Neural progenitor cell (in vitro differentiated cells): ENCODE results near the gene FAM131B. TPM values are rescaled to one million over a fixed set of nuclear protein-coding genes. Genes with fewer than 3 reads are reported as not detected.

Experiments
- DNase-seq: peaks from one replicate; pipeline ENCODE4 v3.0.0-alpha.2; 2016; ENCODE audit warnings: low spot score
- H2AFZ ChIP-seq: fragments of 200-600 bp; sonication (generic); replicated peaks from 2 replicates; pipeline ENCODE4 v1.6.1; 2016; ENCODE audit warnings: antibody characterized with exemption
- H3F3A ChIP-seq: fragments of 200-600 bp; sonication (generic); 2 replicates; pipeline ENCODE4 v1.6.1; 2016; ENCODE audit warnings: antibody characterized with exemption, low read depth
- H3K27ac ChIP-seq: fragments of 200-600 bp; sonication (generic); 2 replicates; pipeline ENCODE4 v1.5.1; 2016; ENCODE audit warnings: mild to moderate bottlenecking
- H3K27me3 ChIP-seq: fragments of 200-600 bp; sonication (generic); 2 replicates; pipeline ENCODE4 v1.6.1; 2016; ENCODE audit warnings: mild to moderate bottlenecking, moderate library complexity
- H3K36me3 ChIP-seq: fragments of 200-600 bp; sonication (generic); 2 replicates; pipeline ENCODE4 v1.5.1; 2016
- H3K4me1 ChIP-seq: fragments of 200-600 bp; sonication (generic); 2 replicates; pipeline ENCODE4 v1.6.1; 2016; ENCODE audit warnings: mixed run types
- H3K4me2 ChIP-seq: fragments of 200-600 bp; sonication (generic); 2 replicates; pipeline ENCODE4 v1.6.1; 2016
- H3K4me3 ChIP-seq: fragments of 200-600 bp; sonication (generic); 2 replicates; pipeline ENCODE4 v1.5.1; 2016
- H3K79me2 ChIP-seq: fragments of 200-600 bp; sonication (generic); 2 replicates; pipeline ENCODE4 v1.6.1; 2016; ENCODE audit warnings: low read depth
- H3K9ac ChIP-seq: fragments of 200-600 bp; sonication (generic); 2 replicates; pipeline ENCODE4 v1.6.1; 2016
- H3K9me3 ChIP-seq: fragments of 200-600 bp; sonication (generic); 2 replicates; pipeline ENCODE4 v1.5.1; 2016; ENCODE audit warnings: low read depth
- H4K20me1 ChIP-seq: fragments of 200-600 bp; sonication (generic); 2 replicates; pipeline ENCODE4 v1.6.1; 2016; ENCODE audit warnings: low read depth
- H3K27ac Mint-ChIP-seq: 3 replicates; pipeline ENCODE4 v1.8.0; 2021; ENCODE audit warnings: mixed read lengths
- H3K27me3 Mint-ChIP-seq: 2 replicates; pipeline ENCODE4 v1.8.0; 2022; ENCODE audit warnings: low read depth, mild to moderate bottlenecking, inconsistent platforms, moderate library complexity, mixed read lengths; ENCODE audit not compliant: insufficient read depth
- H3K36me3 Mint-ChIP-seq: 3 replicates; pipeline ENCODE4 v1.8.0; 2021; ENCODE audit warnings: mixed read lengths
- H3K4me1 Mint-ChIP-seq: 3 replicates; pipeline ENCODE4 v1.8.0; 2021; ENCODE audit warnings: mixed read lengths
- H3K4me3 Mint-ChIP-seq: 3 replicates; pipeline ENCODE4 v1.8.0; 2021; ENCODE audit warnings: mild to moderate bottlenecking, moderate library complexity, mixed read lengths
- H3K9me3 Mint-ChIP-seq: 3 replicates; pipeline ENCODE4 v1.8.0; 2020; ENCODE audit warnings: mixed read lengths
- EZH2 ChIP-seq: fragments of 200-600 bp; sonication (generic); IDR thresholded peaks from 2 replicates; pipeline ENCODE4 v1.6.1; 2017; ENCODE audit warnings: antibody characterized with exemption, mild to moderate bottlenecking, moderate library complexity
- EZH2phosphoT487 ChIP-seq: fragments of 200-600 bp; sonication (generic); IDR thresholded peaks from 2 replicates; pipeline ENCODE4 v1.6.1; 2017; ENCODE audit warnings: antibody characterized with exemption
- total RNA-seq: library from RNA; depleted of rRNA; stranded (reverse); fragments of >200 nt; gene quantifications from 2 replicates; pipeline ENCODE4 v1.2.3, GENCODE V29; 2015; ENCODE audit warnings: low replicate concordance
- TF ChIP-seq, protein P1 (sequence below): fragments of 200-600 bp; sonication (generic); IDR thresholded peaks from 2 replicates; pipeline ENCODE4 v1.5.1; 2017; ENCODE audit warnings: antibody characterized with exemption, mild to moderate bottlenecking

Gene FAM131B
- total RNA-seq, 1 donor from 2014 or later, result 20.1 TPM

DNA sequence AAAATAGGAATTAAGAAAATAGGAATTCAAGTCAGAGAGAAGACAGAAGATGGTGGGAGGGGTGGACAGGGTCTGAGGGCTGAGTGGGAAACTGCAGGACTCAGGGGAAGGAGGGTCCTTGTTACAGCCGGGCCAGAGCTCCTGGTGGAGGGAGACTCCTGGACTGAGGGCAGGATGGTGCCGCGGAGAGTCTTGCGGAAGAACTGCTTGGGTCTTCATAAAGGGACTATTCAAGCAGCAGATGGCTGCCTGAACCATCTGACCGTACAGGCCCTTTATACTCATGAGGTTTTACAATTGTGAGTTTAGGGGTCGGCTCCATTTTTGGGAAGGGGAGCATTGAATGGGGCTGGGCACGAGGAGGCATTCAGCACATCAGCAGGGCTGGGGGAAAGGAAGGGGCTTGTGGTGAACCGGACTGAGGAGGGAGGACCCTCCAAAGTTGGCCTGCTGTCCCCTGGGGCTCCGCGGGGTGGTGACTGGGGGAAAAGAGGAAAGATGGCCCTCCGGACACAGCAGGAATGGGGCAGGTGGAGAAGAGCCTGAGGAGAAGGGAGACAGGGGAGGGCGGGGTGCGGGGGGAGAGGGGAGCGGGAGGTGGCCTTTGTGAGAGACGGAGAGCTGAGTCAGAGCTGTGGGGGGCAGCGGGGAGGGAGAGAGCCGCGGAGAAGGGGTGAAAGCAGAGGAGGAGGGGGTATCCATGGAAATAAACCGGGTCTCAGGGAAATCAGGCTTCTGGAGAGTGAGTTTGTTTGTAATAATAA is 1.5 kb downstream of the FAM131B start:
- Mint-ChIP-seq H3K27me3 (peaks cover 6% of the 10 kb centered on the region), H3K4me3 (peak overlapping the region; percentile 84), H3K9me3 (no peaks in the 10 kb centered on the region), H3K36me3 (peaks cover 27% of the 10 kb centered on the region), H3K4me1 (peaks cover 14% of the 10 kb centered on the region), H3K27ac (no peak overlapping the region)
- no peak overlapping the region for H2AFZ ChIP-seq
- peak overlapping the region; percentile 89 for H3K4me2 ChIP-seq
- no peak overlapping the region for H3K9ac ChIP-seq
- H4K20me1 ChIP-seq, result no peaks in the 10 kb centered on the region
- no peaks in the 10 kb centered on the region for H3K79me2 ChIP-seq
- no peaks in the 10 kb centered on the region for H3K36me3 ChIP-seq
- TF ChIP-seq, protein P1, sequence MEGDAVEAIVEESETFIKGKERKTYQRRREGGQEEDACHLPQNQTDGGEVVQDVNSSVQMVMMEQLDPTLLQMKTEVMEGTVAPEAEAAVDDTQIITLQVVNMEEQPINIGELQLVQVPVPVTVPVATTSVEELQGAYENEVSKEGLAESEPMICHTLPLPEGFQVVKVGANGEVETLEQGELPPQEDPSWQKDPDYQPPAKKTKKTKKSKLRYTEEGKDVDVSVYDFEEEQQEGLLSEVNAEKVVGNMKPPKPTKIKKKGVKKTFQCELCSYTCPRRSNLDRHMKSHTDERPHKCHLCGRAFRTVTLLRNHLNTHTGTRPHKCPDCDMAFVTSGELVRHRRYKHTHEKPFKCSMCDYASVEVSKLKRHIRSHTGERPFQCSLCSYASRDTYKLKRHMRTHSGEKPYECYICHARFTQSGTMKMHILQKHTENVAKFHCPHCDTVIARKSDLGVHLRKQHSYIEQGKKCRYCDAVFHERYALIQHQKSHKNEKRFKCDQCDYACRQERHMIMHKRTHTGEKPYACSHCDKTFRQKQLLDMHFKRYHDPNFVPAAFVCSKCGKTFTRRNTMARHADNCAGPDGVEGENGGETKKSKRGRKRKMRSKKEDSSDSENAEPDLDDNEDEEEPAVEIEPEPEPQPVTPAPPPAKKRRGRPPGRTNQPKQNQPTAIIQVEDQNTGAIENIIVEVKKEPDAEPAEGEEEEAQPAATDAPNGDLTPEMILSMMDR, result peak; percentile 13
- TF ChIP-seq EZH2, result no peak
- no peak for TF ChIP-seq EZH2phosphoT487
- H3K4me1 ChIP-seq, result peaks cover 9% of the 10 kb centered on the region
- no peak overlapping the region for H3K27ac ChIP-seq
- peak overlapping the region; percentile 93 for H3K4me3 ChIP-seq
- H3K9me3 ChIP-seq, result no peaks in the 10 kb centered on the region
- H3F3A ChIP-seq, result peaks cover 12% of the 10 kb centered on the region
- peak; percentile 51 for DNase-seq
- H3K27me3 ChIP-seq, result peaks cover 15% of the 10 kb centered on the region

DNA sequence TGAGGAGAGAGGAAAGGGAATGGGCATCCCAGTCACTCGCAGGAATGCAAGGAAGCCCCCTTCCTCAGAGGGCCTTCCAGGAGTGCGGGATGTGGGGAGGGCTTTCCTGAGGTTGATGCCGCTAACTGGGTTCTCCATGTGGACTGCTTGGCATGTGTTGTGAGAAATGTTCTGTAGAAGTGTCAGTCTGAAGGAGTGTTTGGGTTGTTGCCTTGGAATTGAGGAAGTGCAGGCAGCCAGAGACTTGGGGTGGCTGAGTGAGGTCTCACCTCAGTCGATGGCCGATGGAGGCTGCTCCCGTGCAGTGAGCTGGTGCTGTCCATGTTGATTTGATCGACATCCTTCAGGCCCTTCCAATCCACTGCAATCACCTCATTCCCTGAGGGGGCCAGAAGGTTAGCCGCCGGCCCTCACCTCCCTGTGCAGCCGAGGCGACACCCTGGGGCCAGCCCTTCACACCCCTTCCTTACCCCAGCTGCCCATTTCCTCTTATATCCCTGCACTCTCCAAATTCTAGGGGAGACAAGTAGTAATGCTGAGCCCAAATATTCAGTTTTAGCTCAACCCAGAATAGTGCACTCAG is 2.7 kb downstream of the FAM131B start:
- no peak overlapping the region for H2AFZ ChIP-seq
- no peaks in the 10 kb centered on the region for H3K79me2 ChIP-seq
- H3K9me3 ChIP-seq, result no peaks in the 10 kb centered on the region
- H3K36me3 ChIP-seq, result no peaks in the 10 kb centered on the region
- peak overlapping the region; percentile 89 for H3K4me2 ChIP-seq
- H3K4me3 ChIP-seq, result no peak overlapping the region
- H4K20me1 ChIP-seq, result no peaks in the 10 kb centered on the region
- peaks cover 12% of the 10 kb centered on the region for H3F3A ChIP-seq
- H3K27me3 ChIP-seq, result peaks cover 15% of the 10 kb centered on the region
- Mint-ChIP-seq H3K4me3 (peak overlapping the region; percentile 84), H3K27ac (no peak overlapping the region), H3K4me1 (peaks cover 14% of the 10 kb centered on the region), H3K27me3 (peaks cover 6% of the 10 kb centered on the region), H3K9me3 (no peaks in the 10 kb centered on the region), H3K36me3 (peaks cover 30% of the 10 kb centered on the region)
- TF ChIP-seq, protein P1, result no peak
- TF ChIP-seq EZH2phosphoT487 (no peak), EZH2 (no peak)
- H3K27ac ChIP-seq, result no peak overlapping the region
- H3K9ac ChIP-seq, result no peak overlapping the region
- H3K4me1 ChIP-seq, result peaks cover 9% of the 10 kb centered on the region
- DNase-seq, result no peak

DNA sequence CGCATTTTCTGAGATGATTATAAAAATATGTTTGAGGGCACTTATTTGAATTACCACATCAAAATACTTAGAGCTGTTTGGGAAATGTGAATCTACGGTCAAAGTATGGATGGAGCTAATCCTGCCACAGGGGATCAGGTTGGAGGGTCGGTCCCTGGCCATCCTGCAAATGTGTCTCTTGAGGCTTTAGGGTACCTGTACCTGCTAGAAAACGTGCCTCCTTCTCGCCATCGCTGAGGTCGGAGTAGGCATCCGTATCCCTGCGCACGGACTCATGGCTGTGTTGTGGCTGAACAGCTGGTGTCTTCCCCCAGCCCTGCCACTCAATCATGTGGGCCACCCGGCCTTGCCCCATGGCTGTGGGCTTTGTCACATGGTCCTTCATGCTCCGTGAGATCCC is 3.9 kb downstream of the FAM131B start:
- TF ChIP-seq, protein P1, result no peak
- TF ChIP-seq EZH2phosphoT487 (no peak), EZH2 (no peak)
- H4K20me1 ChIP-seq, result peaks cover 10% of the 10 kb centered on the region
- H3K27ac Mint-ChIP-seq, result no peak overlapping the region
- no peak for DNase-seq
- H3K36me3 Mint-ChIP-seq, result peaks cover 39% of the 10 kb centered on the region
- H3K36me3 ChIP-seq, result no peaks in the 10 kb centered on the region
- peaks cover 12% of the 10 kb centered on the region for H3F3A ChIP-seq
- H3K9ac ChIP-seq, result no peak overlapping the region
- H3K4me3 Mint-ChIP-seq, result no peak overlapping the region
- peaks cover 14% of the 10 kb centered on the region for H3K4me1 Mint-ChIP-seq
- H3K4me1 ChIP-seq, result peaks cover 9% of the 10 kb centered on the region
- H3K27me3 ChIP-seq, result peaks cover 6% of the 10 kb centered on the region
- H3K79me2 ChIP-seq, result no peaks in the 10 kb centered on the region
- no peak overlapping the region for H3K4me2 ChIP-seq
- H3K27me3 Mint-ChIP-seq, result peaks cover 6% of the 10 kb centered on the region
- H3K9me3 ChIP-seq, result no peaks in the 10 kb centered on the region
- no peak overlapping the region for H2AFZ ChIP-seq
- no peak overlapping the region for H3K4me3 ChIP-seq
- no peak overlapping the region for H3K27ac ChIP-seq
- H3K9me3 Mint-ChIP-seq, result no peaks in the 10 kb centered on the region
